GM21390 (cell line): ENCODE data around the gene PRTN3.
"Not testable (repeated sequence)": the region's sequence is repeated elsewhere in the genome, so short reads cannot be mapped to it uniquely, and the experiment has no call there.

Experiments
- ATAC-seq: cut with Tn5 transposase; IDR thresholded peaks from one replicate; pipeline ENCODE4 v1.9.1; 2021; ENCODE audit not compliant: unreplicated experiment

Gene PRTN3

DNA sequence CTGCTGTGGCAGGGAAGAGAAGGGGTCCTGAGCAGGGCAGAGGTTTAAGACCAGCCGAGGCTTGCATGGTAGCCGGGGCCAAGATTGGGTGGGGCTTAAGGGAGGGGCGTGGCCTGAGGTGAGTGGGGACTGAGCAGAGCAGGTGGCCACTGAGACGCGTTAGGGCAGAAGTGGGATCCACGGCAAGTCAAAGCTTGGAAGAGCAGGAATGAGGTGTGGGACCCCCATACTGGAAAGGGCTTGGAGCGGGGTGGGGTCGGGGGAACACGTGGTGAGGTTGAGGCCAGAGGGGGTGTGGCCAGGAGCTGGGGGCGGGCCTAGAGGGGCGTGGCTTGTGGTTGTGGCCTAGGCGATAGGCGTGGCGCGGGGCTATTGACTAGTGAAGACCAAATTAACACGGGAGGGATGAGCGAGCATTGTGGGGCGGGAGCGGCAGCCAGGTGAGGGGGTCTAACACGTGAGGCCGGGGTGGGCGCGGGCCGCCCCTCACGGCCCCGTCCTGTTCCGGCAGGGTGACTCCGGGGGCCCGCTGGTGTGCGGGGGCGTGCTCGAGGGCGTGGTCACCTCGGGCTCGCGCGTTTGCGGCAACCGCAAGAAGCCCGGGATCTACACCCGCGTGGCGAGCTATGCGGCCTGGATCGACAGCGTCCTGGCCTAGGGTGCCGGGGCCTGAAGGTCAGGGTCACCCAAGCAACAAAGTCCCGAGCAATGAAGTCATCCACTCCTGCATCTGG lies 21.9 kb downstream of the PRTN3 start:
- no peak for ATAC-seq

GRCh38 chr19:863315-863620 lies 22.5 kb downstream of the PRTN3 start:
- no peak for ATAC-seq

DNA sequence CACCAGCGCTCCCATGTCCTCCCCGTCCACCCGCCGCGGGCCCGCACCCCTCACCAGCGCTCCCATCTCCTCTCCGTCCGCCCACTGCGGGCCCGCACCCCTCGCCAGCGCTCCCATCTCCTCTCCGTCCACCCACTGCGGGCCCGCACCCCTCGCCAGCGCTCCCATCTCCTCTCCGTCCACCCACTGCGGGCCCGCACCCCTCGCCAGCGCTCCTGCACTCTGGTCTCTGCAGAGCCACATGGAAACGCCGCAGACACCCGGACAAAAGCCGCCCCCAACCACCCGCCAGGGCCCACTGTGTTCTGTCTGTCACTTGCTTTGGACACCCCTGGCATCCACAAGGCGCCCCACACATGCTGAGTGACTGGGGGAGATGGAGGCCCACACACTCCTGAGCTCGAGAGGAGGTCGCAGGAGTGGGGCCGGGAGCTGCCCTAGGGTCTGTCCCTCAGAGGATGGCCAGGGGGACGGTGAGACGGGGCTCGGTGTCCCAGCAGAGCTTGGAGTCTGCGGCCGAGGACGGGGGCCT lies 26.0 kb downstream of the PRTN3 start:
- no peak for ATAC-seq

DNA sequence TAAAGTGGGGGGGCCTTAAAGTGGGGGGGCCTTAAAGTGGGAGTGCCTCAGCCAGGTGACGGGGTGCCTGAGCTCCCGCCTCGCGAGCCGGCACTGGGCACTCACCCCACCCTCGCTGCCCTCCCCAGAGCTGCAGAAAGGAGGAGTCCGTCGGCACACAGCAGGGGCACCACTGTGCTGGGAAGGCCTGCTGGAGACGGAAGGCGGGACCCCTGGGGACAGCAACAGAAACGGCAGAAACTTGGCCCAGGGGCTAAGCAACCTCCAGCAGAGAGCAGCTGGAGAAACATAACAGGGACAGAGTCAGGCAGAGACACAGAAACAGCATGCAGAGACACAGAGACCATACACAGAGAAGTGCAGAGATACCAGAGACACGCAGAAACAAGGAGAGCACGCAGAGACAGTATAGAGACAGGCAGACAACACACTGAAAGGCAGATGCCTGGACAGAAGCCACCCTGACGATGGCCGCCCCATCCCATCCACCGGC lies 26.5 kb downstream of the PRTN3 start:
- no peak for ATAC-seq

DNA sequence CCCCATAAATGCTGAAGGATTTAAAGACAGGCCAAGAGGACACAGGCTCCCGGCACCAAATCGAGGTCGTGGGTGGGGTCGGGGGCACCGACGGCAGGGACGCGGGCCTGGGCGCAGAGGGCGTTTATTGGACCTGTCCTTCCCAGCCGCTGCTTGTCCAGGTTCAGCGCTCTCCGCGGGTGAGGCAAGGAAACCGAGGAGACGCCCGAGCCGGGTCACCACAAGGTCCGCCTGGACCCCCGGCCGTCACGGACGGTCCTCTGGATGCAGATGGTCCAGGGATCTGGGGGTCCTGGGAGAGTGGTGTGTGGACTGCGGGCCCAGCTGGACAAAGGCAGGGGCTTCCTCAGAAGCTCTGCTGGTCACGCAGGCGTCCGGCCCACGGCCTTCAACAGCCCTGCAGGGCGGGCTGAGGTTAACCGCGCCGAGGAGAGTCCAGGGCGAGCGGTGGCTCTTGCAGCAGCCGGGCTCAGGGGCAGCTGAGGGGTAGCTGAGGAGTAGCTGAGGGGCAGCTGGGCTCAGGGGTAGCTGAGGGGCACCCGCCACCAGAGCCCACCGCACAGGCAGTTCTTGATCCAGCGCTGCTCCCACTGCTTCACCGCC lies 27.2 kb downstream of the PRTN3 start:
- no peak for ATAC-seq

- no peak for ATAC-seq
Observed at GRCh38 chr19:868458-869244, 27.9 kb downstream of the PRTN3 start.

DNA sequence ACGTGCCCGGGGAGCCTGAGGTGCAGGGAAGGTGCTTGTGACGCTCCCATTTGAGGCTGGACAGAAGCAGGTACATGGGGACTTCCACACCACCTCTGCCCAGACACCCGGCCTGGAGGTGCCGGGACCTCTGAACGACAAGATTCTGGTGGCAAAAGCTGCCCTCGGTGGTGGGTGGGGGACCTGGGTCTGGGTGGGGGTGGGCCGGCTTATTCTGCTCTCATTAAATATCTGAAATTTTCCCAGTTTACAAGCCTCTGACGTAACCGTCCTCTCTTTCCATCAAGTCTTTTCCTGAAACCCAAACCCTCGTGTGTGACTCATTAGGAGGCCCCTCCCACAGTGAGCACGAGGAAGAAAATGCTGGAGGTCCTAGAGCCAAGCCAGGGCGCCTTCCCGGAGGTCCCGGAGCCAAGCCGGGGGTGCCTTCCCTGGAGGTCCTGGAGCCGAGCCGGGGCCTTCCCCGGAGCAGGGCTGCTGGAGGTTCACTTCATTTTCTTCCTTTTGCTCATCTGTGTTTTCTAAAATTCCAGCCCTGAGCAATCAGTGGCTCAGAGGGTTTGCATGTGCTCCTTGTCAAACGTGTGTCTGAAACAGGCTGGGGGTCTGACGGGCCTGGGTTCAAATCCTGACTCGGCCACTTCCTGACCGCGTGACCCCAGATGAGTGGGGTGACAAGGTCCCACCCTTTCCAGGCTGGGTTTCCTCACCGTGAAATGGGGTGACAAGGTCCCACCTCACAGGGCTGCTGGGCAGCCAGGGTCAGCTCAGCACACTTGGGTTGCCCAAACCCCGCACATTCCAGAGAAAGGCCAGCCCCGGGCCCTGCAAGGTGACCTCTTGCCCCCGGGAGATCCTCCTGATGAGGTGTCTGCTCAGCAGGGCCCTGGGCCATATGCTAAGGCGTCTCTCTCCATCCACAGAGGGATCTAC lies 28.7 kb downstream of the PRTN3 start:
- no peak for ATAC-seq

- no peak for ATAC-seq
Observed at GRCh38 chr19:870314-870713, 29.5 kb downstream of the PRTN3 start.

DNA sequence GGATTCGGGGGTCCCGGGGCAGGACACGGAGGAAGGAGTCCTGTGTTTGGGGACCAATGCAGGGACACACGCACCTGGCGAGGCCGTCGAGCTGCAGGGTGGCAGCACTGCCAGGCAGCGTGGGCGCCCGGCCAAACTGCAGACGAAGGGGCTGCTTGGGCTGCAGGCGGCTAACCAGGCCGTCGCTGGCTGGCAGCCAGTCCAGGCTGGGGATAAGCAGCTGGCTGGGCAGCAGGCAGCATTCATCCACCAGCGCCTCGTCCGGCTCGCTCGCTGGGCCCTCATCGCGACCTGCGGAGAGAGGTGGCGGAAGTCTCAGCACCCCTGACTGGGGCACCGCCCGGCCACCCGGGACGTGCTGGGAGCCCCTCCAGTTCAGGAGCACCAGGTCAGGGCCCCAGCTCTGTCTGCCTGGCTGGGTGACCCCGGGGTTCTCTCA lies 30.2 kb downstream of the PRTN3 start:
- no peak for ATAC-seq

DNA sequence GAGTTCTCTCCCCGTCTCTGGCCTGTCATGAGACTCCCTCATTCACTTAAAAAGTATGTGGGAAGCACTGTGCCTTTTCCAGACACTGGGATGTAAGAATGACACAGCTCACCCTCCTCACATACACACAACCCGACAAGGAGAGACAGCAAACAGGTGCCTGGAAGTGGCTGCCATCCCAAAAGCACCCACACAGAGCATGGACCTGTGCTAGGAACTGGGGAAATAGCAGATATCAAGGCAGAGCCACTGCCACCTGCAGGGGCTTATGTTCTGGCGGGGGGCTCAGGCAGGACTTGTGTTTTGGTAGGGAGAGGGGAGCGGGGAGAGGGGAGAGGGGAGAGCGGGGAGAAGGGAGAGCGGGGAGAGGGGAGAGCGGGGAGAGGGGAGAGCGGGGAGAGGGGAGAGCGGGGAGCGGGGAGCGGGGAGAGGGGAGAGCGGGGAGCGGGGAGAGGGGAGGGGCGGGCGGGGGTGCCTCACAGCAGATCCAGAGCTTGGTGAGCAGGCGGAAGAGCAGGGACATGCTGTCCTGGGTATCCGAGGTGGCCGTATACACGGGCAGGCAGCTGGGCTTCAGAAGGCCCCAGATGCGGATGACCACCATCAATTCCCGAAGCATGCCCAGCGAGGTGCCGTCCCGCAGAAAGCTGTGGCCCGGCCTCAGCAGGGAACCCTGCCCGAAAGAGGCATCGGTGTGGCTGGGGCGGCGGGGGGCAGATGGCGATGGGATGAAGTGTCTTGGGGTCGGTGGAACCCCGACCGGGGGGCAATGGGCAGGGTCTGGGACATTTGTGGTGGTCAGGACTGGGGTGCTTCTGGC lies 30.9 kb downstream of the PRTN3 start:
- ATAC-seq, result no peak

- no peak for ATAC-seq
Observed at GRCh38 chr19:872266-872951, 31.6 kb downstream of the PRTN3 start.

- no peak for ATAC-seq
Observed at GRCh38 chr19:873084-873483, 32.3 kb downstream of the PRTN3 start.

- no peak for ATAC-seq
Observed at GRCh38 chr19:873561-874041, 32.8 kb downstream of the PRTN3 start.

DNA sequence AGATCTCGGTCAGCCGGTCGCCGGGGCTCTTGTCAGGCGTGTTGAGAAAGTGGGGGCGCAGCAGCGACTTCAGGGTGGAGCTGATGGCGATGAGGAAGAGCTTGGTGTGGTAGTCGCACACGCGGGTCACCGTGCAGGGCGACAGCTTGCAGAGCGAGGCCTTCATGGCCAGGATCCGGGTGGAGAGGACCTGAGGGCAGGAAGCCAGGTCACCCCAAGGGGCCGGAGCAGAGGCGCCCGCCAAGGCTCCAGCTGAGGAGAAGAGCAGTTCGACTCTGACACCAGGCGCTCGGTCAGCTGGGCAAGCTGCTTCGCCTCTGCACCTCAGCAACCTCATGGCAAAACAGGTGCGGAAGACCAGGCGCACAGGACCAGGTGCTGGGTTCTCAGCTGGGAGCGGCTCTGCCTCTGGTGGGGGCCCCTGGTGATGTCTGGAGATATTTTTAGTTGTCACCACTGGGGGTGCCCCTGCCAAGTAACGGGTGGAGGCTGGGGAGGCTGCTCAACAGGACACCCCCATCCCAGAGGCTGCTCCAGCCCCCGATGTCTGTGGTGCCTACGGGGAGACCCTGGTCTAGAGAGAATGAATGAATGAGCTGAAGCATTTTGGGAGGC lies 34.6 kb downstream of the PRTN3 start:
- ATAC-seq, result no peak

GRCh38 chr19:876089-876488 lies 35.3 kb downstream of the PRTN3 start:
- ATAC-seq, result no peak

DNA sequence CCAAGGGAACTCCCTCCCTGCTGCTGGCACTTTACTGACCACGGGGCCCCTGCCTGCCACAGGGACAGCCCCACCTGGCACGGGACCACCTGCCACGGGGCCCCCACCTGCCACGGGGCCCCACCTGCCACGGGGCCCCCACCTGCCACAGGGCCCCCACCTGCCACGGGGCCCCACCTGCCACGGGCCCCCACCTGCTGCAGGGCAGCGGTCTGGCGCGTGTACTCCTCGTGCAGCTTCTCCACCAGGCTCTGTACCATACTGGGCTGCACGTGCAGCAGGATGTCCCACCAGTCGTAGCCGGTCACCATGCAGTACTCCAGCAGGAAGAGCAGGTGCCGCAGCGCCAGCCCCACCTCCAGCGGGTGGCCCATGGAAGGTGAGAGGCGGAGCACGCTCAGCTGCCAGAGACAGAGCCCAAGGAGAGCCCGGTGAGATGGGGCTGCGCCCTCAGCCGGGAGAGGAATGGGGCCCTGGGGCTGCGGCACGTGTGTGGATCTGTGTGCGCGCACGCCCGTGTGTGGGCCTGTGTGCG lies 36.0 kb downstream of the PRTN3 start:
- ATAC-seq, result no peak

DNA sequence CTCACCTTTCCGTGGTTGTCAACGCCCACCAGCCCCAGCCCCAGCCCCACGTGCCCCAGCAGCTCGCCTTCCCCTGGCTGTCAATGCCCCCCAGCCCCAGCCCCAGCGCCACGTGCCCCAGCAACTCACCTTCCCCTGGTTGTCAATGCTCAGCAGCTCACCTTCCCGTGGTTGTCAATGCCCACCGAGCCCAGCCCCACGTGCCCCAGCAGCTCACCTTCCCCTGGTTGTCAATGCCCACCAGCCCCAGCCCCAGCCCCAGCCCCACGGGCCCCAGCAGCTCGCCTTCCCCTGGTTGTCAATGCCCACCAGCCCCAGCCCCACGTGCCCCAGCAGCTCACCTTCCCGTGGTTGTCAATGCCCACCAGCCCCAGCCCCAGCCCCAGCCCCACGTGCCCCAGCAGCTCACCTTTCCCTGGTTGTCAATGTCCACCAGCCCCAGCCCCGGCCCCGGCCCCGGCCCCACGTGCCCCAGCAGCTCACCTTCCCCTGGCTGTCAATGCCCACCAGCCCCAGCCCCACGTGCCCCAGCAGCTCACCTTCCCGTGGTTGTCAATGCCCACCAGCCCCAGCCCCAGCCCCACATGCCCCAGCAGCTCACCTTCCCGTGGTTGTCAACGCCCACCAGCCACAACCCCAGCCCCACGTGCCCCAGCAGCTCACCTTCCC lies 37.3 kb downstream of the PRTN3 start:
- ATAC-seq, result not testable (repeated sequence)
